PC-3 (cell line): Measurements from ENCODE around the gene CCR2.

Experiments used
- EZH2 ChIP-seq: fragments of 300-600 bp; sonication (generic); IDR thresholded peaks from one replicate; pipeline ENCODE4 v1.6.1; 2017; ENCODE audit warnings: antibody characterized with exemption, mild to moderate bottlenecking, low read length; ENCODE audit not compliant: unreplicated experiment
- TF ChIP-seq, protein P1 (sequence below): fragments of 300-600 bp; sonication (generic); conservative IDR thresholded peaks from 2 replicates; pipeline ENCODE4 v1.5.1; 2017; ENCODE audit warnings: antibody characterized with exemption, low read depth, mild to moderate bottlenecking, low read length

DNA sequence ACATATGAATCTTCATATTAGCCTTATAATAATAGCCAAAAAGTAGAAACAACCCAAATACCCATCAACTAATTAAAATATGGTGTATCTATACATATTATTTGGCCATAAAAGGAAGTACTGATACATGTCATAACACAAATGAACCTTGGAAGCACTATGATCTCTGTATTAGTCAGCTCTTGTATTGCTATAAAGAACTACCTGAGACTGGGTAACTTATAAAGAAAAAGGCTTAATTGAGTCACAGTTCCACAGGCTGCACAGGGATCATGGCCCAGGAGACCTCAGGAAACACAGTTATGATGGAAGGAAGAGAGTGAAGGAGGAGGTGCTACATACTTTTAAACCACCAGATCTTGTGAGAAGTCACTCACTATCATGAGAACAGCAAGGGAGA is 16.0 kb upstream of the CCR2 start:
- TF ChIP-seq, protein P1, sequence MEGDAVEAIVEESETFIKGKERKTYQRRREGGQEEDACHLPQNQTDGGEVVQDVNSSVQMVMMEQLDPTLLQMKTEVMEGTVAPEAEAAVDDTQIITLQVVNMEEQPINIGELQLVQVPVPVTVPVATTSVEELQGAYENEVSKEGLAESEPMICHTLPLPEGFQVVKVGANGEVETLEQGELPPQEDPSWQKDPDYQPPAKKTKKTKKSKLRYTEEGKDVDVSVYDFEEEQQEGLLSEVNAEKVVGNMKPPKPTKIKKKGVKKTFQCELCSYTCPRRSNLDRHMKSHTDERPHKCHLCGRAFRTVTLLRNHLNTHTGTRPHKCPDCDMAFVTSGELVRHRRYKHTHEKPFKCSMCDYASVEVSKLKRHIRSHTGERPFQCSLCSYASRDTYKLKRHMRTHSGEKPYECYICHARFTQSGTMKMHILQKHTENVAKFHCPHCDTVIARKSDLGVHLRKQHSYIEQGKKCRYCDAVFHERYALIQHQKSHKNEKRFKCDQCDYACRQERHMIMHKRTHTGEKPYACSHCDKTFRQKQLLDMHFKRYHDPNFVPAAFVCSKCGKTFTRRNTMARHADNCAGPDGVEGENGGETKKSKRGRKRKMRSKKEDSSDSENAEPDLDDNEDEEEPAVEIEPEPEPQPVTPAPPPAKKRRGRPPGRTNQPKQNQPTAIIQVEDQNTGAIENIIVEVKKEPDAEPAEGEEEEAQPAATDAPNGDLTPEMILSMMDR = no peak
- TF ChIP-seq EZH2 = no peak
